ENCODE measurements around the gene ASTN2.

DNA sequence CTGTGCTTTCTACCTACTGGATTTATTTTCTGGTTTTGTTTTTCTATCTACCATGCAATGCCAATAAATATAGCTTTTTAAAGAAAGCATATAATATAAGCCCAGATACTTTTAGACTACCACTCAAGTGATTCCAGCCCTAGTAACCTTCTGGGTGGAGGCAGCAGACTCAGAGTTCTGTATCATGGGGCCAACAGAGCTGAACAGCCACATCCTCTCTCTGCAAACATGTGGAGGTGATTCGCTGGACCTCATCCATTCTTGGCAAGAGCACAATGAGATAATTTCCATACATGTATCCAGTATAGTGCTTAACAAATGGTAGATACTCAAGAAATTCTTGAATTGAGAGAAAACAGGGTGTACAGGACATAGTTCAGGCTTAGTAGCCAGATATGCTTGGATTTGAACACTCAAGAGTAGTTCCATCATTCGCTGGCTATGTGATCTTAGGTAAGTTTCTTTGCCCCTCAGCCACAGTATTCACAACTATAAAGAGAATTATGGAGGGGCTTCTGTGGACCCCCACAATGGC lies 124.5 kb downstream of the ASTN2 start:
- no peak for TF ChIP-seq EZH2 (IDR thresholded peaks at IDR 0.05; ENCODE audit: insufficient read depth, poor library complexity, severe bottlenecking)
- TF ChIP-seq EZH2phosphoT487 (IDR thresholded peaks at IDR 0.05; ENCODE audit: insufficient read depth, low read depth) = no peak

Data from GM23248 (cell line).